ENCODE measurements around the gene MYMX. TPM values are rescaled to one million over a fixed set of nuclear protein-coding genes. Genes with fewer than 3 reads are reported as not detected.
A peak's percentile ranks its signal among the peaks of the same experiment; 100 is the strongest.

The MYMX gene
- total and polyA plus RNA-seq, 7 experiments from 2014 or later = not detected

DNA sequence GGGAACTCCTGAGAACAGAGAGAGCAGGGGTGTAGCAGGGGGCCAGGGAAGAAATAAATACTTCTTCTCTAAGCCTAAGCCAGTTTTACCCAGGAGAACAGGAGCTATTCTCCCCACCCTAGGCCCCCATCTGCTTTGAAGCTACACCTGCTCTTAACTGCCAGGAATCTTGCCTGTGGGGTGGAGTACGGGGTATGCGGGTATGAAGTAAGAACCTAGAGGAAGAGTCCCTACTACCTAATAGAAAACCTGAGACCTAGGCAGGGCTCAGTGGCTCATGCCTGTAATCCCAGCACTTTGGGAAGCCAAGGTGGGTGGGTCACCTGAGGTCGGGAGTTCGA is 8.2 kb downstream of the MYMX start:
- H3K27ac ChIP-seq (ENCODE audit: low read depth, low read length) = no peak overlapping the region
- H3K4me3 ChIP-seq (ENCODE audit: low read length) = no peak overlapping the region
- ChIA-PET CTCF (interaction anchor here (1.1 to 2.9 kb wide), 4 partner anchors 13 to 52 kb away, joined by 3 to 15 read pairs (median 6); no protein-coding TSS in a partner anchor), POLR2A (interaction anchor here (0.6 to 4.7 kb wide), 5 partner anchors 11 to 95 kb away, joined by 4 to 51 read pairs (median 5); partner anchors contain the start of gene HSP90AB1)
- Mint-ChIP-seq H3K4me3 (peak overlapping the region in 7 of 10 donors; percentile 61 to 93 (median 84)), H3K27me3 (peaks cover 0 to 3% (median 0%) of the 10 kb centered on the region in 5 donors), H3K36me3 (no peaks in the 10 kb centered on the region), H3K4me1 (peaks cover 6 to 38% (median 20%) of the 10 kb centered on the region in 7 donors), H3K9me3 (peaks cover 0 to 1% (median 0%) of the 10 kb centered on the region in 11 donors), H3K27ac (no peak overlapping the region)
- H3K27me3 ChIP-seq (ENCODE audit: control insufficient read depth in 2 of 2, insufficient read depth in 2 of 2, low read length in 2 of 2) = no peaks in the 10 kb centered on the region
- H3K9me3 ChIP-seq (ENCODE audit: control insufficient read depth in 2 of 3, low read length in 3 of 3) = no peaks in the 10 kb centered on the region
- H3K4me1 ChIP-seq (ENCODE audit: control insufficient read depth in 2 of 2, insufficient read depth in 2 of 2, low read length in 2 of 2) = peaks cover 15 to 16% of the 10 kb centered on the region in 2 donors
- DNase-seq (no peak), ATAC-seq (no peak)
- intact Hi-C loops (cut with micrococcal nuclease) = loop anchor here in 1 of 2 donors (1.0 to 5.0 kb wide), 2 partner anchors 21 to 53 kb away; no protein-coding TSS in a partner anchor
- H3K36me3 ChIP-seq (ENCODE audit: control insufficient read depth in 2 of 3, insufficient read depth in 3 of 3, low read length in 3 of 3) = no peaks in the 10 kb centered on the region

DNA sequence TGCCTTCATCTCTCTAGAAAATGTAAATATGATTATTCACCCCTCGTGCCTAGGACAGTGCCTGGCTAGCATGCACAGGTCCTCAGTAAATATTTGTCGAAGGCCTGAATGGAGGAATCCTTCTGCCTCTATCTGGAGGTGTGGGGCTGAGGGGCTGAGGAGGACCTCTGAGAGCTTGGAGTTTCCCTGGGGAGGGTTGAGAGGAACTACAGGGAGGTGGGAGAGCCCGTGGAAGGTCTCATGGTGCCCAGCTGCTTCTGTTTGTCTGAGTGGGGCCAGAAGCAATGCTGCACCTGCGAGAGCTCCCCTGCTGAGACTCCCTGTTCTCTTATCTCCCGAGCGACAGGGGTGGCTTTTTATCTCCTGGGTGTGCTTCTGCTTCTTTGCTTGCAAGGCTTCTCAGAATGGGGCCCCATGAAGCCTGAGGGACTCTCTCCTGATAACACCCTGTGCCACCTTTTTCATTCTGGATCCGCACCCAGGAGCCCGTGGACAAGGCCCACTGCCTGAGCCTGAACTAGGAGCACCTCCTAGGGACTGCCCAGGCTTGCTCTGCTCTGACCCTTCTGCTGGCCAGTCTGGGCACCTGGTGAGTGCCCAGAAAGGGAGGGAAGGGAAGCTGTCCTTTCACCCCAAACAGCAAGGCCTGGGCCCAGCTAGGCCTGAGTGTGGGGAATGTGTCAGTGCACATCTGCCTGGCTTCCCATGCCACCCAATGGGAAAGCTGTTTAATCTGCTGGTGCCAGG is 9.0 kb downstream of the MYMX start:
- no peaks in the 10 kb centered on the region for H3K27me3 ChIP-seq (ENCODE audit: control insufficient read depth in 2 of 2, insufficient read depth in 2 of 2, low read length in 2 of 2)
- H3K4me3 Mint-ChIP-seq = peak overlapping the region in 3 of 10 donors; percentile 5 to 29 (median 20)
- intact Hi-C loops (cut with micrococcal nuclease) = no loop called here
- H3K4me1 Mint-ChIP-seq = peaks cover 6 to 36% (median 18%) of the 10 kb centered on the region in 7 donors
- H3K4me1 ChIP-seq (ENCODE audit: control insufficient read depth in 2 of 2, insufficient read depth in 2 of 2, low read length in 2 of 2) = peaks cover 15 to 16% of the 10 kb centered on the region in 2 donors
- H3K27ac ChIP-seq (ENCODE audit: low read depth, low read length) = no peak overlapping the region
- peaks cover 0 to 1% (median 0%) of the 10 kb centered on the region in 11 donors for H3K9me3 Mint-ChIP-seq
- CTCF ChIA-PET = interaction anchor here (1.1 to 2.9 kb wide), 3 partner anchors 12 to 52 kb away, joined by 3 to 15 read pairs (median 6); no protein-coding TSS in a partner anchor
- peaks cover 0 to 3% (median 0%) of the 10 kb centered on the region in 5 donors for H3K27me3 Mint-ChIP-seq
- no peak overlapping the region for H3K27ac Mint-ChIP-seq
- no peak overlapping the region for H3K4me3 ChIP-seq (ENCODE audit: low read length)
- POLR2A ChIA-PET = interaction anchor here (1.5 to 4.7 kb wide), 2 partner anchors 21 to 26 kb away, joined by 4 to 51 read pairs; partner anchors contain the start of gene HSP90AB1
- H3K36me3 ChIP-seq (ENCODE audit: control insufficient read depth in 2 of 3, insufficient read depth in 3 of 3, low read length in 3 of 3) = no peaks in the 10 kb centered on the region
- H3K9me3 ChIP-seq (ENCODE audit: control insufficient read depth in 2 of 3, low read length in 3 of 3) = no peaks in the 10 kb centered on the region
- peak in 1 of 9 donors; percentile 3 for DNase-seq
- ATAC-seq = no peak
- H3K36me3 Mint-ChIP-seq = no peaks in the 10 kb centered on the region

DNA sequence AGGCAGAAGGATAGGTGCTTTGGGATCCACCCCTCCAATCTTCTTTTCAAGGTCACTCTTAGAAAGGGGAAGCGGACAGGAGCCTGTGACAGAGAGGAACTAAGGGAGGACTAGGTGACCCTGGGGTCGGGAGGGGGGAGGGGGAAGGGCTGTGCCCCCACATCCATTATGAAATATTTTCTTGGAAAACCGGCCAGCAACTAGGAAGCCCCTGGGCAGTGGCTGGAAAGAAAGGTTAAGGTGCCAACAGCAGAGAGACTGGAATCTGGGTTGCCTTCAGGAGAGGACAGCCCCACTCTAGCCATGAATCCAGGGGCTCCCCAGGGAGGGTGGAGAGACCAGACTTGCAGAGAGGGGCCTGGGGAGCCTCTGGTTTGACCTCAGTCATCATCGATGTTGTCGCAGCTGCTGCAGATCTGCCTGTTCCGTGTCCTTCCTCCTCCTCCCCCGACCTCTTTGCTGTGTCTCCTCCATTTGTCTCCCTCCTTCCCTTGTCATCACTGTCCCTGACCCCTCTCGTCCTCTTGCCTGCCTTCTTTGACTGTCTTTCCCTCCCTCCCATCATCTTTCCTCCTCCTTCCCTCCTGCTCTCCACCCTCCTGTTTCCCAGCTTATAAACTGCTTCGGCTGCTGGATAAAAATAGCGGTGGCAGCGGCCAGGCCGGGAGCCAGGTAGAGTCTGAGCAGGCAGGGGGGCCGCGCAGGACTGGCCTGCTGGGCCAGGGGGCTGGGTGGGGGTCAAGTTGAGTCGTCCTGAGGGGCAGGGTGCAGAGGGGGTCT is 9.8 kb downstream of the MYMX start:
- Histone ChIP-seq H3K4me3 (ENCODE audit: low read length) (no peak overlapping the region), H3K4me1 (ENCODE audit: control insufficient read depth in 2 of 2, insufficient read depth in 2 of 2, low read length in 2 of 2) (peaks cover 15% of the 10 kb centered on the region in 2 donors), H3K36me3 (ENCODE audit: control insufficient read depth in 2 of 3, insufficient read depth in 3 of 3, low read length in 3 of 3) (no peaks in the 10 kb centered on the region), H3K9me3 (ENCODE audit: control insufficient read depth in 2 of 3, low read length in 3 of 3) (no peaks in the 10 kb centered on the region), H3K27ac (ENCODE audit: low read depth, low read length) (no peak overlapping the region), H3K27me3 (ENCODE audit: control insufficient read depth in 2 of 2, insufficient read depth in 2 of 2, low read length in 2 of 2) (no peaks in the 10 kb centered on the region)
- peaks cover 0 to 3% (median 0%) of the 10 kb centered on the region in 5 donors for H3K27me3 Mint-ChIP-seq
- H3K27ac Mint-ChIP-seq = no peak overlapping the region
- CTCF ChIA-PET = interaction anchor here (2.9 kb wide), 1 partner anchor 11 kb away, joined by 15 read pairs; no protein-coding TSS in a partner anchor
- intact Hi-C loops (cut with micrococcal nuclease) = no loop called here
- peaks cover 0 to 1% (median 0%) of the 10 kb centered on the region in 11 donors for H3K9me3 Mint-ChIP-seq
- no peak overlapping the region for H3K4me3 Mint-ChIP-seq
- peaks cover 6 to 31% (median 13%) of the 10 kb centered on the region in 7 donors for H3K4me1 Mint-ChIP-seq
- ATAC-seq (no peak), DNase-seq (no peak)
- POLR2A ChIA-PET = no interaction called here
- no peaks in the 10 kb centered on the region for H3K36me3 Mint-ChIP-seq

DNA sequence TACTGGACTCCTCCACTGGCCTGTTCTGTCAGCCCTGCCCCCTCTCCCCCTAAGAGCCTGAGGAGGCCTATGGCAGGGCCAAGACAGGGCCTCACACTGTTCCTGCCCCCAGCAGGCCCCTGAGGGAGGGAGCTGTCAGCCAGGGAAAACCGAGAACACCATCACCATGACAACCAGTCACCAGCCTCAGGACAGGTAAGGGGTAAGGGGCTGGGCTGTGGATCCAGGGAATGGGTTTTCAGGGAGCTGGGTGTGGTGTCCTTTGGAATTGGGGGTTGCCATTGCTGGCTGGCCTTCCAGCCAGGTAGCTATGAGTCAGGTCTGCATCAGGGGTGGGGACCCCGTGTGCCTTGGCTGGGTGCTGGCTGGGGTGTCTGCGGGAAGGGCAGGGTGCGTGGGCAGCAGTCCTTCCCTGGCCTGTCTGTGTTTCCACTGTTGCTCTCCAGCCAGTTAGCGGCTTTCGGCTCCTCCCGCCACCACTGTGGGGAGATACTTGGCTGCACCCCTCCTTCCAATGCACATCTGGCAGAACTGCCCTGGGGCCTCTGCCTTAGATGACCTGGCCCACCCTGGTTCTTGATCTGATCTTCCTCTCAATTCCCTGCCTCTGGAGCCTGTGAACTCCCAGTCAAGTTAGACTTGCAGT is 10.5 kb downstream of the MYMX start:
- Mint-ChIP-seq H3K27ac (no peak overlapping the region), H3K4me3 (no peak overlapping the region), H3K4me1 (peaks cover 6 to 25% (median 13%) of the 10 kb centered on the region in 7 donors), H3K27me3 (peaks cover 0 to 3% (median 0%) of the 10 kb centered on the region in 5 donors), H3K9me3 (peaks cover 0 to 1% (median 0%) of the 10 kb centered on the region in 11 donors), H3K36me3 (no peaks in the 10 kb centered on the region)
- Histone ChIP-seq H3K36me3 (ENCODE audit: control insufficient read depth in 2 of 3, insufficient read depth in 3 of 3, low read length in 3 of 3) (no peaks in the 10 kb centered on the region), H3K4me1 (ENCODE audit: control insufficient read depth in 2 of 2, insufficient read depth in 2 of 2, low read length in 2 of 2) (peaks cover 12 to 15% of the 10 kb centered on the region in 2 donors), H3K4me3 (ENCODE audit: low read length) (no peak overlapping the region), H3K9me3 (ENCODE audit: control insufficient read depth in 2 of 3, low read length in 3 of 3) (no peaks in the 10 kb centered on the region), H3K27me3 (ENCODE audit: control insufficient read depth in 2 of 2, insufficient read depth in 2 of 2, low read length in 2 of 2) (no peaks in the 10 kb centered on the region), H3K27ac (ENCODE audit: low read depth, low read length) (no peak overlapping the region)
- ChIA-PET CTCF (interaction anchor here (0.6 to 0.9 kb wide), 2 partner anchors 10 to 468 kb away, joined by 3 read pairs; no protein-coding TSS in a partner anchor), POLR2A (interaction anchor here (1.2 kb wide), 1 partner anchor 9 kb away, joined by 3 read pairs; no protein-coding TSS in a partner anchor)
- DNase-seq = peak in 1 of 9 donors; percentile 6
- no peak for ATAC-seq
- intact Hi-C loops (cut with micrococcal nuclease) = no loop called here

DNA sequence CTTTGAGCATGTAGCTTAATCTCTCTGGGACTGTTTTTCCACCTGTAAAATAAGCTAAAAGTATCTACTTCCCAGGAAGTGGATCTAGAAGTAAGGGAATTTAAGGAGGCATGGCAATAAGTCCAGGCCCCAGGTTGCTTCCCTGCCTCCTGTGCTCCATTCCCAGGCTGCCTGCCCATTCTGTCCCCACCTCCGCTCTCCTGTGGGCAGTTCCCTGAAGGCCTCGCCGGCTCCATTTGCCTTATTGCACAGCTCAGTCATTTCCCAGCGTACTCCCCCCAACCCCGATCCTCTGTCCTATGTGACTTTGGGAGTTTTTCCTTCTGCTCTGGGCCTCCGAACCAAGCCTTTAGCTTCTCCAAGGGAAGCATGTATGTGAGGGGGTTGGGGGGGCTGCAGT is 11.3 kb downstream of the MYMX start:
- POLR2A ChIA-PET = interaction anchor here (1.2 kb wide), 1 partner anchor 8 kb away, joined by 3 read pairs; no protein-coding TSS in a partner anchor
- no peak for DNase-seq
- intact Hi-C loops (cut with micrococcal nuclease) = no loop called here

DNA sequence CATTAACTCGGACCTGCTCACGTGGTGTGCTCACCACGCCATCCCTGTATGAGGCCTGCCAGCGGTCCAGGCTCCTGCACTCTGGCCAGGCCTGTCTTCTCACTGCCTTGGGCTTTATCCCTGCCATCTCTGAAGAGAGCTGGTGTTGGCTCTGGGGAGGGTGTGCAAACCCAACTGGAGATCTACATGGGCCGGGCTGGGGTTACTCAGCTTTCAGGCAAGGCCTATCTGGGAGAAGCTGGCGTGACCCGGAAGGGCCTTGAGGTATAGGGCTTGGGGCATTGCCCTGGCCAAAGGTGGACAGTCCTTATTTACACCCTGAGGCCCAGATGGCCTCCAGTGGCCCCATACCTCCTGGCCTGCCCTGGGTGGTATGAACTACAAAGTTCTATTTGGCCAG is 11.7 kb downstream of the MYMX start:
- no peaks in the 10 kb centered on the region for H3K9me3 ChIP-seq (ENCODE audit: control insufficient read depth in 2 of 3, low read length in 3 of 3)
- H3K27me3 ChIP-seq (ENCODE audit: control insufficient read depth in 2 of 2, insufficient read depth in 2 of 2, low read length in 2 of 2) = no peaks in the 10 kb centered on the region
- ChIA-PET POLR2A (interaction anchor here (1.2 kb wide), 1 partner anchor 8 kb away, joined by 3 read pairs; no protein-coding TSS in a partner anchor), CTCF (interaction anchor here (0.9 kb wide), 1 partner anchor 9 kb away, joined by 3 read pairs; no protein-coding TSS in a partner anchor)
- ATAC-seq (no peak), DNase-seq (peak in 1 of 9 donors; percentile 3)
- Mint-ChIP-seq H3K36me3 (no peaks in the 10 kb centered on the region), H3K27me3 (no peaks in the 10 kb centered on the region), H3K4me1 (peaks cover 6 to 22% (median 9%) of the 10 kb centered on the region in 7 donors), H3K4me3 (peak overlapping the region in 1 of 10 donors; percentile 38), H3K27ac (no peak overlapping the region), H3K9me3 (peaks cover 0 to 1% (median 0%) of the 10 kb centered on the region in 11 donors)
- H3K4me1 ChIP-seq (ENCODE audit: control insufficient read depth in 2 of 2, insufficient read depth in 2 of 2, low read length in 2 of 2) = peaks cover 6 to 7% of the 10 kb centered on the region in 2 donors
- no peak overlapping the region for H3K27ac ChIP-seq (ENCODE audit: low read depth, low read length)
- intact Hi-C loops (cut with micrococcal nuclease) = no loop called here
- H3K4me3 ChIP-seq (ENCODE audit: low read length) = no peak overlapping the region
- H3K36me3 ChIP-seq (ENCODE audit: control insufficient read depth in 2 of 3, insufficient read depth in 3 of 3, low read length in 3 of 3) = no peaks in the 10 kb centered on the region

More for the DNA sequence above, 11.3 kb downstream of the MYMX start:
- no peaks in the 10 kb centered on the region for H3K36me3 ChIP-seq (ENCODE audit: control insufficient read depth in 2 of 3, insufficient read depth in 3 of 3, low read length in 3 of 3)
- Mint-ChIP-seq H3K36me3 (no peaks in the 10 kb centered on the region), H3K9me3 (peaks cover 0 to 1% (median 0%) of the 10 kb centered on the region in 11 donors), H3K4me3 (no peak overlapping the region), H3K27ac (no peak overlapping the region), H3K4me1 (peaks cover 6 to 21% (median 9%) of the 10 kb centered on the region in 7 donors), H3K27me3 (peaks cover 0 to under 1% (median 0%) of the 10 kb centered on the region in 5 donors)
- ATAC-seq = no peak
- H3K9me3 ChIP-seq (ENCODE audit: control insufficient read depth in 2 of 3, low read length in 3 of 3) = no peaks in the 10 kb centered on the region
- no peak overlapping the region for H3K4me3 ChIP-seq (ENCODE audit: low read length)
- peaks cover 7 to 8% of the 10 kb centered on the region in 2 donors for H3K4me1 ChIP-seq (ENCODE audit: control insufficient read depth in 2 of 2, insufficient read depth in 2 of 2, low read length in 2 of 2)
- H3K27me3 ChIP-seq (ENCODE audit: control insufficient read depth in 2 of 2, insufficient read depth in 2 of 2, low read length in 2 of 2) = no peaks in the 10 kb centered on the region
- CTCF ChIA-PET = interaction anchor here (0.6 to 0.9 kb wide), 2 partner anchors 9 to 469 kb away, joined by 3 read pairs; no protein-coding TSS in a partner anchor
- H3K27ac ChIP-seq (ENCODE audit: low read depth, low read length) = no peak overlapping the region

Data from naive thymus-derived CD4-positive, alpha-beta T cell (primary cell).